T-helper 2 cell treated with Interferon-gamma antibody and Interleukin-4, amounts not matched to agents 100 ng/mL and 5 ng/mL, for 36 hours (primary cell): ENCODE measurements around the gene LRRC41. TPM values are rescaled to one million over a fixed set of nuclear protein-coding genes. Genes with fewer than 3 reads are reported as not detected.
"Not testable (repeated sequence)": the region's sequence is repeated elsewhere in the genome, so short reads cannot be mapped to it uniquely, and the experiment has no call there.

Experiments used
- intact Hi-C: fragments of 100-400 bp; cut with micrococcal nuclease; formaldehyde crosslinking; loops from one replicate; pipeline ENCODE4 v1.15.1; 2023
- total RNA-seq: library from RNA; stranded (reverse); gene quantifications from 2 replicates; pipeline ENCODE4 v1.2.3, GENCODE V29; 2022

LRRC41 gene
- total RNA-seq, 1 donor from 2014 or later: 46.2 TPM

GRCh38 chr1:46246136-46246535 is 57.3 kb downstream of the LRRC41 start:
- intact Hi-C loops: loop anchor here (2.0 kb wide), 1 partner anchor 907 kb away; no protein-coding TSS in a partner anchor

DNA sequence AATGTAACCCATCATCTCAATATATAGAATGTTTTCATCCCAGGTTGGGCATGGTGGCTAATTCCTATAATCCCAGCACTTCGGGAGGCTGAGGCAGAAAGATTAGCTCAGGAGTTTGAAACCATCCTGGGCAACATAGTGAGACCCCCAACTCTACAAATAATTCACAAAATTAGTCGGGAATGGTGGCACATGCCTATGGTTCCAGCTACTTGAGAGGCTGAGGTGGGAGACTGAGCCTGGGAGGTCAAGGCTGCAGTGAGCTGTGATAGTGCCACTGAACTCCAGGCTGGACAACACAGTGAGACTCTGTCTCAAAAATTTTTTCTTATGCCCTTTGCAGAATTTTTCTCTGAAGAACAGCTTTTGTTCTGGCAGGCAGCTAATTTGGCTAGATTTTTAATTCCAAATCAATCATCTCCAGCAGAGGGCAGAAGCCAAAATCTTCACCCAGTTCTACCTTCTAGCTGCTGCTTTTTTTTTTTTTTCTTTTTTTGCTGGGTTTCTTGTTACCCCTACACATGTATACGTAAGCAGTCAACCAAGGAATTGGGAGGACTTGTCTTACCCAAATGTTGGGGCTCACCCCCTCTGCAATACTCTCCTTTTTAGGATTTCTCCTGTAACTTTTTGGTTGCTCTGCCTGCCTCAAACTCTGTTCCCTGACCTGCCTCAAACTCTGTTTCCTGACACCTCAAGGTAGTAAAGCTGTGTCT is 58.6 kb downstream of the LRRC41 start:
- intact Hi-C loops: no loop called here

- intact Hi-C loops: not testable (repeated sequence)
Observed at GRCh38 chr1:46243831-46244230, 59.6 kb downstream of the LRRC41 start.

DNA sequence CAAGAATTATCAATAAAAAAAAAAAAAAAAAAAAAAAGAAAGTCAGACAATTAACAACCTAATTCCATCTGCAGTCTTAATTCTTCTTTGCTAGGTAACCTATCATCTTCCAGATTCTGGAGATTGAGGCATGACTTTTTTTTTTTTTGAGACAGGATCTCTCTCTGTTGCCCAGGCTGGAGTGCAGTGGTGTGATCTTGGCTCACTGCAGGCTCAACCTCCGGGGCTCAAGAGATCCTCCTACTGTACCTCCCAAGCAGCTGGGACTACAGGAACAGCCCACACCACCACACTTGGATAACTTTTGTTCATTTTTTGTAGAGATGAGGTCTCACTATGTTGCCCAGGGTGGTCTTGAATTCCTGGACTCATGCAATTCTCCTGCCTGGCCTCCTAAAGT is 60.5 kb downstream of the LRRC41 start:
- intact Hi-C loops: no loop called here

- intact Hi-C loops: not testable (repeated sequence)
Observed at GRCh38 chr1:46241733-46242132, 61.7 kb downstream of the LRRC41 start.

DNA sequence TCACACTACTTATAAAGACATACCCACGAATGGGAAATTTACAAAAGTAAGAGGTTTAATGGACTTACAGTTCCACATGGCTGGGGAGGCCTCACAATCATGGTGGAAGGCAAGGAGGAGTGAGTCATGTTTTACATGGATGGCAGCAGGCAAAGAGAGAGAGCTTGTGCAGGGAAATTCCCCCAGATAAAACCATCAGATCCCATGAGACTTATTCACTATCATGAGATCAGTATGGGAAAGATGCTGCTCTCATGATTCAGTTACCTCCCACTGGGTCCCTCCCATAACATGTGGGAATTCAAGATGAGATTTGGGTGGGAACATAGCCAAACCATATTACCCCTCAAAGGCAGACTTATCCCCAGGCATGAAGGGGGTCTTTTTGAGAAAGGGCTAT is 64.6 kb downstream of the LRRC41 start:
- intact Hi-C loops: not testable (repeated sequence)

DNA sequence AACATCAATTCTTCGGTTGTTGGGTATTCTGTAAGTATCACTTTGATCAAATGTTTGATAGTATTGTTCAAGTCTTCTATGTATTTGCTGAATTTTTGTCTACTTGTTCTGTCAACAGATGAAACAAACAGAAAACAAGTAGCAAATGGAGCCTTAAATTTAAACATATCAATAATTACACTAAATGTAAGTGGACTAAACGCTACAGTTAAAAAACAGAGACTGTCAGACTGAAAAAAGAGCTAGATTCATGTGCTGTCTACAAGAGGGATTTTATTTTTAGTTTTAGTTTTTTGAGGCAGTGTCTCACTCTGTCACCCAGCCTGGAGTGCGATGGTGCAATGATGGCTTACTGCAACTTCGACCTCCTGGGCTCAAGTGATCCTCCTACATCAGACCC is 66.5 kb downstream of the LRRC41 start:
- intact Hi-C loops: no loop called here

- intact Hi-C loops: not testable (repeated sequence)
Observed at GRCh38 chr1:46231231-46231630, 72.2 kb downstream of the LRRC41 start.

Other genes with a start within 250 kb of the LRRC41 start
- gene PIK3R3, start 171.0 kb downstream of the LRRC41 start, total RNA-seq: 3.7 and 5.5 TPM in 2 replicates
- not detected in 2 replicates for gene TSPAN1, start 128.5 kb downstream of the LRRC41 start, total RNA-seq
- not detected in 2 replicates for gene P3R3URF, start 127.1 kb downstream of the LRRC41 start, total RNA-seq
- 36.8 and 38.7 TPM in 2 replicates for gene POMGNT1, start 105.2 kb downstream of the LRRC41 start, total RNA-seq
- 0.09 and 0.14 TPM in 2 replicates for gene LURAP1, start 100.3 kb downstream of the LRRC41 start, total RNA-seq
- gene RAD54L, start 55.9 kb downstream of the LRRC41 start, total RNA-seq: 47.1 and 50.3 TPM in 2 replicates
- gene UQCRH, start 82 bp upstream of the LRRC41 start, total RNA-seq: 271 and 283 TPM in 2 replicates
- 22.6 and 24.2 TPM in 2 replicates for gene NSUN4, start 37.2 kb upstream of the LRRC41 start, total RNA-seq
- gene FAAH, start 90.7 kb upstream of the LRRC41 start, total RNA-seq: 2.9 and 5.1 TPM in 2 replicates
- gene DMBX1, start 186.2 kb upstream of the LRRC41 start, total RNA-seq: 0.05 TPM in 1 of 2 replicates, not detected in the other
- not detected in 2 replicates for gene KNCN, start 248.0 kb upstream of the LRRC41 start, total RNA-seq